HG03575 (cell line): Measurements from ENCODE around the gene MYRFL.

Experiments
- ATAC-seq: cut with Tn5 transposase; IDR thresholded peaks from one replicate; pipeline ENCODE4 v1.9.1; 2021; ENCODE audit not compliant: unreplicated experiment, insufficient number of reproducible peaks, low FRiP score; ENCODE audit errors: extremely low read depth

The MYRFL gene

GRCh38 chr12:69999561-69999960, 174.5 kb downstream of the MYRFL start:
- no peak for ATAC-seq

- ATAC-seq, result no peak
These were observed 177.3 kb downstream of the MYRFL start for GRCh38 chr12:70002097-70002911.

GRCh38 chr12:70002912-70003255, 177.9 kb downstream of the MYRFL start:
- ATAC-seq, result no peak

DNA sequence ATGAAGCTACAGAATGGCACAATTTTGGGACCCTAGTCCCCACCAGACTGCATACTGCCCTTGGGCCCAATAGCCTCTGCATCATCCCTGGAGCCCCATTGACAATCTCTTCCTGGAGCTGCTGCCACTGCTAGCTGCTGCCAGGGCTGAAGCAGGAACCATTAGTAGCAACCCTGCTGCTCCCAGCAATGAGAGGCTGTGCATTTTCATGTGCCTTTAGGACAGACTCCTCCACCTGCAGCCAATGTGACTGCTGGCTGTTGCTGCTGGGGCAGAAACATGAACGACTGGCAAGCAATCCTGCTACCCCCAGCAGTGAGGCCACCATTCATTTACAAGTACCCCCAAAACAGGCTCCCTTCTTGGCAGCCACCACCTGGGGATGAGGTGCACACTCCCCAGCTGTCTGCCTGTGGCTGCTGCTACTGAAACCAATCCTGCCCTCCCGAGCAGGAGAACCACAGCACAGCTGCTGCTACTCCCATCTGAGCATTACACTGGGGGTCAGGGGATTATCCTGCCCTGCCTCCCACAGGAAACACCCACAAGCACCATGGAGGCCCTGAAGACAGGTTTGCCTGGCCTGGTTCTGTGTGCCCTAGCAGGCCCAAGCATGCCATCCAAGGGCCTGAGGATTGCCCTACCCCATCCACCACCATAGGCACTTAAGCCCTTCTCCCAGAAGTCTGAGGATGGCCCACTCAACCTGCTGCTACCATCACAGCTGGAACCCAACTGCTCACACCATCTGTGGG, 181.0 kb downstream of the MYRFL start:
- no peak for ATAC-seq

GRCh38 chr12:70006619-70006973, 181.6 kb downstream of the MYRFL start:
- ATAC-seq, result no peak

DNA sequence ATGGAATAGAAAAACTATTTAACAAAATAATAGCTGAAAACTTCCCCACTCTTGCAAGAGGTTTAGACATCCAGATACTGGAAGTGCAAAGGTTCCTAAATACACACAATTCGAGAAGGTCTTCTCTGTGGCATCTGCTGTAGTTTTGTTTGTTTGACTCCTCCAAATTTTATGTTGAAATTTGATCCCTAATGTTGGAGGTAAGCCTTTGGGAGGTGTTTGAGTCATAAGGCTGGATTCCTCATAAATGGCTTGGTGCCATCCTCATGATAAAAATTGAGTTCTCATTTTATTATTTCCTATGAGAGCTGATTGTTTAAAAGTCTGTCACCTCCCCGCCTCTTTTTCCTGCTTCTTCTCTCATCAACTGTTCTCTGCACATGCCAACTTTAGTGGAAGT, 182.7 kb downstream of the MYRFL start:
- no peak for ATAC-seq
